Measurements from ENCODE around the gene CAPN14. TPM values are rescaled to one million over a fixed set of nuclear protein-coding genes. Genes with fewer than 3 reads are reported as not detected.

CAPN14 gene
- total RNA-seq, 1 experiment from 2014 or later: not detected

DNA sequence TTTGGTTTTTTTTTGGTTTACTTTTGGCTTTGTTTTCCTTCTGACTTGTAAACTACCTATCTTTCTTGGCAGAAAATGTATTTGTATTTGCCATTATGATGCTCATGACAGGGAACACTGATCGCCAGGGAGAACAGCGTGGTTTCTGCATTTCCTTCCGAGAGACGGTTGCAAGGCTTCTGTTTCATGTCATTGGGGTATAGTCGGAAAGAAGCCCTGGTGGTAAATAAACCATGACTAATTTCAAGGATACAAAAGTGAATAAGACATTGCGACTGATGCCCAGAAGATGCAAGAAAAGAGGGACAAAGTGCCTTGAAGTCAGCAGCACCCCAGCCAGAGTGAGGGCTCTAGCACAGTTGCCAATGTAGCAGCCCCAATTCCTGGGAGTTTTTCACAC, 4.2 kb upstream of the CAPN14 start (continued):
- TF ChIP-seq, protein P1, sequence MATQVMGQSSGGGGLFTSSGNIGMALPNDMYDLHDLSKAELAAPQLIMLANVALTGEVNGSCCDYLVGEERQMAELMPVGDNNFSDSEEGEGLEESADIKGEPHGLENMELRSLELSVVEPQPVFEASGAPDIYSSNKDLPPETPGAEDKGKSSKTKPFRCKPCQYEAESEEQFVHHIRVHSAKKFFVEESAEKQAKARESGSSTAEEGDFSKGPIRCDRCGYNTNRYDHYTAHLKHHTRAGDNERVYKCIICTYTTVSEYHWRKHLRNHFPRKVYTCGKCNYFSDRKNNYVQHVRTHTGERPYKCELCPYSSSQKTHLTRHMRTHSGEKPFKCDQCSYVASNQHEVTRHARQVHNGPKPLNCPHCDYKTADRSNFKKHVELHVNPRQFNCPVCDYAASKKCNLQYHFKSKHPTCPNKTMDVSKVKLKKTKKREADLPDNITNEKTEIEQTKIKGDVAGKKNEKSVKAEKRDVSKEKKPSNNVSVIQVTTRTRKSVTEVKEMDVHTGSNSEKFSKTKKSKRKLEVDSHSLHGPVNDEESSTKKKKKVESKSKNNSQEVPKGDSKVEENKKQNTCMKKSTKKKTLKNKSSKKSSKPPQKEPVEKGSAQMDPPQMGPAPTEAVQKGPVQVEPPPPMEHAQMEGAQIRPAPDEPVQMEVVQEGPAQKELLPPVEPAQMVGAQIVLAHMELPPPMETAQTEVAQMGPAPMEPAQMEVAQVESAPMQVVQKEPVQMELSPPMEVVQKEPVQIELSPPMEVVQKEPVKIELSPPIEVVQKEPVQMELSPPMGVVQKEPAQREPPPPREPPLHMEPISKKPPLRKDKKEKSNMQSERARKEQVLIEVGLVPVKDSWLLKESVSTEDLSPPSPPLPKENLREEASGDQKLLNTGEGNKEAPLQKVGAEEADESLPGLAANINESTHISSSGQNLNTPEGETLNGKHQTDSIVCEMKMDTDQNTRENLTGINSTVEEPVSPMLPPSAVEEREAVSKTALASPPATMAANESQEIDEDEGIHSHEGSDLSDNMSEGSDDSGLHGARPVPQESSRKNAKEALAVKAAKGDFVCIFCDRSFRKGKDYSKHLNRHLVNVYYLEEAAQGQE (IDR thresholded peaks at IDR 0.05; ENCODE audit: low read depth): no peak
- TF ChIP-seq FOSL1 (IDR thresholded peaks at IDR 0.05; ENCODE audit: low read depth) (no peak), CEBPB (IDR thresholded peaks at IDR 0.05; ENCODE audit: low read depth) (no peak), POLR2A (IDR thresholded peaks at IDR 0.05; ENCODE audit: borderline replicate concordance, extremely low read depth, insufficient read depth, insufficient read length) (no peak), SRF (IDR thresholded peaks at IDR 0.05; ENCODE audit: low read depth) (no peak), EZH2 (IDR thresholded peaks at IDR 0.05) (no peak), EGR1 (IDR thresholded peaks at IDR 0.05; ENCODE audit: low read depth) (no peak), EZH2phosphoT487 (IDR thresholded peaks at IDR 0.05; ENCODE audit: borderline replicate concordance) (no peak), JUND (IDR thresholded peaks at IDR 0.05) (no peak)

DNA sequence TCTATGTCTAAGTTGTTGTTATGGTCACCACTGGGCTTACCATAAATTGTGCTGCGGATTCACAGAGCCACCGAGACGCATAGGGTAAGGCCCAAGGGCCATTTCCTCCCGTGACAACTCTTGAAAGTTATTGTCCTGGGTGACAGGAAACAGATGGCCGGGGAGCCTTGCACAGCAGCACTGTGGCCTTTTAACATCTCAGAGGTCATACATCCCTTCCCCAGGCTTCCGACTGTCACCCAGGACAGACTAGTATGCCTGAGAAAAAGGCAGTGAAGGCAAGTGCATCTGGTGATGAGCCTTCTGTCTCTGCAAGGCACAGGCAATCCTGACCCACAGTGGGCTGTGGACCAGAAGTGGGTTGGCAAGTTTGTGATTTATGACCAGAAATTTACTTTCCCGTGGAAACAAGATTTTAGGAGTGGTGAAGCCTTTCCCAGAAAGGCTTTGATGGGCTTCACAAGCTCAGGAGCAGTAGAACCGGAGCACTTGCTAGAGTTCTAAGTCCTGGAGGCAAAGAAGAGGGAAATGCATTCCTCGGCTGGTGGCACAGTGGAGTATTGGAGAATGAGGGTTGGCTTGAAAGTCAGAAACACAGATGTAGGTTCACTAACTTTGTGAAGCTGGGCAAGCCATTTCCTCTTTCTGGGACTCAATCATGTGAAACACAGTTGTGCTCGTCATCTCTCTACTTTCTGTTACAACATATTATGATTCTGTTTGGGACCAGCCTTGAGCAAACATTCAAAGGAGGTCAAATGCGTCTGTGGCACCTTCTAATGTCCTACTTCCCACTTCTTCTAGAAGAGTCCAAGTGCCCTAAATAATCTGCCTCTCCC, 2.0 kb upstream of the CAPN14 start:
- no peak overlapping the region for H3K4me2 ChIP-seq (ENCODE audit: low read length)
- no peak for ATAC-seq
- no peak for DNase-seq (ENCODE audit: low read depth, low spot score)
- TF ChIP-seq SIN3A (IDR thresholded peaks at IDR 0.05; ENCODE audit: low read depth): no peak
- no peak for TF ChIP-seq CEBPB (IDR thresholded peaks at IDR 0.05; ENCODE audit: low read depth)
- no peak for TF ChIP-seq ZNF274 (IDR thresholded peaks at IDR 0.05; ENCODE audit: low read depth, low read length)
- TF ChIP-seq, protein P2, sequence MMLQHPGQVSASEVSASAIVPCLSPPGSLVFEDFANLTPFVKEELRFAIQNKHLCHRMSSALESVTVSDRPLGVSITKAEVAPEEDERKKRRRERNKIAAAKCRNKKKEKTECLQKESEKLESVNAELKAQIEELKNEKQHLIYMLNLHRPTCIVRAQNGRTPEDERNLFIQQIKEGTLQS (IDR thresholded peaks at IDR 0.05): no peak
- no peak for TF ChIP-seq JUND (IDR thresholded peaks at IDR 0.05)
- no peak for TF ChIP-seq TCF7L2 (IDR thresholded peaks at IDR 0.05; ENCODE audit: borderline replicate concordance, extremely low read depth, insufficient read depth, insufficient read length)
- no peak for TF ChIP-seq RAD21 (IDR thresholded peaks at IDR 0.05; ENCODE audit: low read depth)
- TF ChIP-seq YY1 (IDR thresholded peaks at IDR 0.05; ENCODE audit: extremely low read depth, insufficient replicate concordance, low read depth, low read length): no peak
- no peak for TF ChIP-seq CBX3 (IDR thresholded peaks at IDR 0.05; ENCODE audit: low read depth)
- TF ChIP-seq EGR1 (IDR thresholded peaks at IDR 0.05; ENCODE audit: low read depth): no peak
- no peak for TF ChIP-seq POLR2AphosphoS5 (IDR thresholded peaks at IDR 0.05; ENCODE audit: low read depth, low read length)
- no peak for TF ChIP-seq ELF1 (IDR thresholded peaks at IDR 0.05; ENCODE audit: borderline replicate concordance, low read depth)
- TF ChIP-seq, protein P3, sequence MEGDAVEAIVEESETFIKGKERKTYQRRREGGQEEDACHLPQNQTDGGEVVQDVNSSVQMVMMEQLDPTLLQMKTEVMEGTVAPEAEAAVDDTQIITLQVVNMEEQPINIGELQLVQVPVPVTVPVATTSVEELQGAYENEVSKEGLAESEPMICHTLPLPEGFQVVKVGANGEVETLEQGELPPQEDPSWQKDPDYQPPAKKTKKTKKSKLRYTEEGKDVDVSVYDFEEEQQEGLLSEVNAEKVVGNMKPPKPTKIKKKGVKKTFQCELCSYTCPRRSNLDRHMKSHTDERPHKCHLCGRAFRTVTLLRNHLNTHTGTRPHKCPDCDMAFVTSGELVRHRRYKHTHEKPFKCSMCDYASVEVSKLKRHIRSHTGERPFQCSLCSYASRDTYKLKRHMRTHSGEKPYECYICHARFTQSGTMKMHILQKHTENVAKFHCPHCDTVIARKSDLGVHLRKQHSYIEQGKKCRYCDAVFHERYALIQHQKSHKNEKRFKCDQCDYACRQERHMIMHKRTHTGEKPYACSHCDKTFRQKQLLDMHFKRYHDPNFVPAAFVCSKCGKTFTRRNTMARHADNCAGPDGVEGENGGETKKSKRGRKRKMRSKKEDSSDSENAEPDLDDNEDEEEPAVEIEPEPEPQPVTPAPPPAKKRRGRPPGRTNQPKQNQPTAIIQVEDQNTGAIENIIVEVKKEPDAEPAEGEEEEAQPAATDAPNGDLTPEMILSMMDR (IDR thresholded peaks at IDR 0.05 in 2 of 3, conservative IDR thresholded peaks at IDR 0.05 in 1 of 3; ENCODE audit: borderline replicate concordance in 1 of 3, insufficient read depth in 1 of 3, low read depth in 2 of 3, low read length in 2 of 3): no peak
- no peak for TF ChIP-seq POLR2A (IDR thresholded peaks at IDR 0.05; ENCODE audit: borderline replicate concordance, extremely low read depth, insufficient read depth, insufficient read length)
- TF ChIP-seq, protein P4, sequence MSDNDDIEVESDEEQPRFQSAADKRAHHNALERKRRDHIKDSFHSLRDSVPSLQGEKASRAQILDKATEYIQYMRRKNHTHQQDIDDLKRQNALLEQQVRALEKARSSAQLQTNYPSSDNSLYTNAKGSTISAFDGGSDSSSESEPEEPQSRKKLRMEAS (IDR thresholded peaks at IDR 0.05): no peak
- TF ChIP-seq FOSL1 (IDR thresholded peaks at IDR 0.05; ENCODE audit: low read depth): no peak

More for the DNA sequence above, 2.0 kb upstream of the CAPN14 start:
- no peak overlapping the region for H3K9ac ChIP-seq (ENCODE audit: low read length)
- no TSS peak for BruUV-seq (replicated peaks)
- ChIA-PET CTCF (no interaction called here), RAD21 (ENCODE audit: low non-redundant PET in 1 of 2, low total read pairs in 2 of 2, uncharacterized antibody in 2 of 2, unreplicated experiment in 2 of 2) (no interaction called here), POLR2A (no interaction called here)
- H3K36me3 ChIP-seq (ENCODE audit: control insufficient read depth in 1 of 2, insufficient read depth in 2 of 2, low read length in 2 of 2): no peaks in the 10 kb centered on the region
- no peak overlapping the region for H2AFZ ChIP-seq (ENCODE audit: low read depth, low read length, poor library complexity, severe bottlenecking)
- H3K4me1 ChIP-seq (ENCODE audit: control insufficient read depth in 1 of 2, insufficient read depth in 2 of 2, low read length in 2 of 2): no peaks in the 10 kb centered on the region
- H3K27me3 ChIP-seq (ENCODE audit: insufficient read depth, low read length): peaks cover 67% of the 10 kb centered on the region
- H3K79me2 ChIP-seq (ENCODE audit: insufficient read depth, low read length): no peaks in the 10 kb centered on the region
- no peaks in the 10 kb centered on the region for H4K20me1 ChIP-seq (ENCODE audit: insufficient read depth)
- H3K27ac ChIP-seq (ENCODE audit: low read depth, low read length): no peak overlapping the region
- no peaks in the 10 kb centered on the region for H3K9me3 ChIP-seq (ENCODE audit: control insufficient read depth in 1 of 2, insufficient read depth in 1 of 2, low read depth in 1 of 2, low read length in 2 of 2)
- H3K9me2 ChIP-seq (ENCODE audit: insufficient read depth): no peaks in the 10 kb centered on the region
- intact Hi-C loops (cut with micrococcal nuclease): no loop called here
- H3K4me3 ChIP-seq (replicated peaks in 1 of 2; ENCODE audit: low read depth in 1 of 2, low read length in 2 of 2): no peak overlapping the region
